ENCODE data around the gene VIPAS39. TPM values are rescaled to one million over a fixed set of nuclear protein-coding genes. Genes with fewer than 3 reads are reported as not detected.

Gene VIPAS39
- total and polyA plus RNA-seq, 2 of the 13 experiments (the other 11 are each of a cell fraction or from before 2014, with no cell fraction given): 13.3 to 21.5 TPM

DNA sequence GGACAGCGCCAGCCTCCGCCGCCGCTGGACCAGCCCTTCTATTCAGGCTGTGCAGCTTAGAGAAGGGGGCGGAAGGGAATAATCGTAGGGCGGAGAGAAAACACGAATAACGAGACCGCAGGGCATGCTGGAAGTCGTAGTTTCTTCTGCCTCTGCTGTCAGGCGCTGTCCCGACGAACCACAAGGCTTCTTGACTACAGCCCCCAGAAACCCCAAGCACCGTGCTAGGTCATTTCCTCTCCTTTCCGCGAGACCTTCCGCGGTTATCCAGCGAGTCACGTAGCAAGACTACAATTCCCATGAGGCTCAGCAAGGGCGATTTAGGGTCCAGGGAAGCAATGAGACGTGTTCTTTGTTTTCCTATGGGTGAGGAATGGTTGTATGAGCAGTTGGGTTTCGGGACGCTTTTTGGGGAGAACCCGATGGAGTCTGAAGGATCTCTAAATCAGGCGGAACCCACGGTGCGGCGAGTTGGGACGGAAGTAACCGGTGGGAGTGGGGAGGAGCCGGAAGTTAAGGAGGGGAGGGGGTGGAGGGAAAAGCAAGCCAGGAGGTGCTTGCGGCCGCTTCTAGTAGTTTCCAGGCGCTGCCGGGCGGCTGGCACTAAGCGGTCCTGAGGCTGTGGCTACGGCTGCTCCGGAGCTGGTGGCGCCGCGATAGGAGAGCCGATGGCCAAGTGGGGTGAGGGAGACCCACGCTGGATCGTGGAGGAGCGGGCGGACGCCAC is at the start of gene VIPAS39, which contains the start of gene AHSA1 (continued):
- TF ChIP-seq RBAK (CRISPR knock-in tag; IDR thresholded peaks at IDR 0.05) (no peak), YY1 (IDR thresholded peaks at IDR 0.05; ENCODE audit: insufficient read depth, insufficient replicate concordance, low read depth, low read length) (no peak), ZNF124 (CRISPR knock-in tag; IDR thresholded peaks at IDR 0.05) (peak; percentile 4; the same call in 1 of the 2 replicates), NFATC3 (CRISPR knock-in tag; IDR thresholded peaks at IDR 0.05) (no peak), PCBP1 (IDR thresholded peaks at IDR 0.05; ENCODE audit: borderline replicate concordance, low read depth, low read length) (peak; percentile 67; the same call in 1 of the 2 replicates), BRD4 (CRISPR knock-in tag; IDR thresholded peaks at IDR 0.05) (0 out of 2 replicates have a peak, but pooled peaks have one; percentile 40), HNRNPL (IDR thresholded peaks at IDR 0.05; ENCODE audit: low read depth, low read length) (0 out of 2 replicates have a peak, but pooled peaks have one; percentile 63), ZC3H13 (CRISPR knock-in tag; IDR thresholded peaks at IDR 0.05) (no peak), ZNF773 (CRISPR knock-in tag; IDR thresholded peaks at IDR 0.05; ENCODE audit: borderline replicate concordance) (no peak), ZNF10 (CRISPR knock-in tag; IDR thresholded peaks at IDR 0.05; ENCODE audit: borderline replicate concordance, low read depth) (no peak), ZFAT (CRISPR knock-in tag; conservative IDR thresholded peaks at IDR 0.05) (no peak), ZNF816 (CRISPR knock-in tag; IDR thresholded peaks at IDR 0.05; ENCODE audit: borderline replicate concordance) (peak; percentile 15; the same call in 1 of the 2 replicates), ZNF160 (CRISPR knock-in tag; IDR thresholded peaks at IDR 0.05) (0 out of 2 replicates have a peak, but pooled peaks have one; percentile 14), ZNF143 (CRISPR knock-in tag; IDR thresholded peaks at IDR 0.05) (peak; percentile 97), ZNF383 (CRISPR knock-in tag; IDR thresholded peaks at IDR 0.05; ENCODE audit: borderline replicate concordance) (0 out of 2 replicates have a peak, but pooled peaks have one; percentile 62), THYN1 (CRISPR knock-in tag; IDR thresholded peaks at IDR 0.05; ENCODE audit: borderline replicate concordance, low read depth) (0 out of 2 replicates have a peak, but pooled peaks have one; percentile 19), CREB1 (IDR thresholded peaks at IDR 0.05) (peak; percentile 90), CREB1 (CRISPR knock-in tag; IDR thresholded peaks at IDR 0.05) (peak; percentile 98), SMAD1 (CRISPR knock-in tag; IDR thresholded peaks at IDR 0.05; ENCODE audit: borderline replicate concordance, low read depth) (no peak), AGO1 (IDR thresholded peaks at IDR 0.05; ENCODE audit: low read depth, low read length, poor library complexity, severe bottlenecking) (peak; percentile 56), ZNF136 (CRISPR knock-in tag; IDR thresholded peaks at IDR 0.05; ENCODE audit: low read depth) (0 out of 2 replicates have a peak, but pooled peaks have one; percentile 44), ZNF879 (CRISPR knock-in tag; IDR thresholded peaks at IDR 0.05) (no peak)
- TF ChIP-seq, protein P1, sequence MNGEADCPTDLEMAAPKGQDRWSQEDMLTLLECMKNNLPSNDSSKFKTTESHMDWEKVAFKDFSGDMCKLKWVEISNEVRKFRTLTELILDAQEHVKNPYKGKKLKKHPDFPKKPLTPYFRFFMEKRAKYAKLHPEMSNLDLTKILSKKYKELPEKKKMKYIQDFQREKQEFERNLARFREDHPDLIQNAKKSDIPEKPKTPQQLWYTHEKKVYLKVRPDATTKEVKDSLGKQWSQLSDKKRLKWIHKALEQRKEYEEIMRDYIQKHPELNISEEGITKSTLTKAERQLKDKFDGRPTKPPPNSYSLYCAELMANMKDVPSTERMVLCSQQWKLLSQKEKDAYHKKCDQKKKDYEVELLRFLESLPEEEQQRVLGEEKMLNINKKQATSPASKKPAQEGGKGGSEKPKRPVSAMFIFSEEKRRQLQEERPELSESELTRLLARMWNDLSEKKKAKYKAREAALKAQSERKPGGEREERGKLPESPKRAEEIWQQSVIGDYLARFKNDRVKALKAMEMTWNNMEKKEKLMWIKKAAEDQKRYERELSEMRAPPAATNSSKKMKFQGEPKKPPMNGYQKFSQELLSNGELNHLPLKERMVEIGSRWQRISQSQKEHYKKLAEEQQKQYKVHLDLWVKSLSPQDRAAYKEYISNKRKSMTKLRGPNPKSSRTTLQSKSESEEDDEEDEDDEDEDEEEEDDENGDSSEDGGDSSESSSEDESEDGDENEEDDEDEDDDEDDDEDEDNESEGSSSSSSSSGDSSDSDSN (CRISPR knock-in tag; IDR thresholded peaks at IDR 0.05): no peak
- TF ChIP-seq, protein P2, sequence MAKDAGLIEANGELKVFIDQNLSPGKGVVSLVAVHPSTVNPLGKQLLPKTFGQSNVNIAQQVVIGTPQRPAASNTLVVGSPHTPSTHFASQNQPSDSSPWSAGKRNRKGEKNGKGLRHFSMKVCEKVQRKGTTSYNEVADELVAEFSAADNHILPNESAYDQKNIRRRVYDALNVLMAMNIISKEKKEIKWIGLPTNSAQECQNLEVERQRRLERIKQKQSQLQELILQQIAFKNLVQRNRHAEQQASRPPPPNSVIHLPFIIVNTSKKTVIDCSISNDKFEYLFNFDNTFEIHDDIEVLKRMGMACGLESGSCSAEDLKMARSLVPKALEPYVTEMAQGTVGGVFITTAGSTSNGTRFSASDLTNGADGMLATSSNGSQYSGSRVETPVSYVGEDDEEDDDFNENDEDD (CRISPR knock-in tag; IDR thresholded peaks at IDR 0.05; ENCODE audit: borderline replicate concordance): peak; percentile 10; the same call in 1 of the 2 replicates
- TF ChIP-seq, protein P3, sequence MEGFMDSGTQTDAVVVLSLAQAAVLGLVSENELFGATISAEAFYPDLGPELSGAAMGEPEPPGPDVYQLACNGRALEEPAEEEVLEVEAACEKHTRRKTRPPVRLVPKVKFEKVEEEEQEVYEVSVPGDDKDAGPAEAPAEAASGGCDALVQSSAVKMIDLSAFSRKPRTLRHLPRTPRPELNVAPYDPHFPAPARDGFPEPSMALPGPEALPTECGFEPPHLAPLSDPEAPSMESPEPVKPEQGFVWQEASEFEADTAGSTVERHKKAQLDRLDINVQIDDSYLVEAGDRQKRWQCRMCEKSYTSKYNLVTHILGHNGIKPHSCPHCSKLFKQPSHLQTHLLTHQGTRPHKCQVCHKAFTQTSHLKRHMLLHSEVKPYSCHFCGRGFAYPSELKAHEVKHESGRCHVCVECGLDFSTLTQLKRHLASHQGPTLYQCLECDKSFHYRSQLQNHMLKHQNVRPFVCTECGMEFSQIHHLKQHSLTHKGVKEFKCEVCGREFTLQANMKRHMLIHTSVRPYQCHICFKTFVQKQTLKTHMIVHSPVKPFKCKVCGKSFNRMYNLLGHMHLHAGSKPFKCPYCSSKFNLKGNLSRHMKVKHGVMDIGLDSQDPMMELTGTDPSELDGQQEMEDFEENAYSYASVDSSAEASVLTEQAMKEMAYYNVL (CRISPR knock-in tag; IDR thresholded peaks at IDR 0.05; ENCODE audit: borderline replicate concordance): peak; percentile 37; the same call in 1 of the 2 replicates
